SK-N-MC (cell line): ENCODE data around the gene LCE2D.
"Not testable (repeated sequence)": the region's sequence is repeated elsewhere in the genome, so short reads cannot be mapped to it uniquely, and the experiment has no call there.

Experiments
- EZH2 ChIP-seq: fragments of 200-600 bp; sonication (generic); IDR thresholded peaks from one replicate; pipeline ENCODE4 v1.6.1; 2017; ENCODE audit warnings: antibody characterized with exemption
- POLR2AphosphoS5 ChIP-seq: IDR thresholded peaks from 2 replicates; pipeline ENCODE4 v1.6.1; 2012; ENCODE audit warnings: mild to moderate bottlenecking, low read depth, low read length, borderline replicate concordance

DNA sequence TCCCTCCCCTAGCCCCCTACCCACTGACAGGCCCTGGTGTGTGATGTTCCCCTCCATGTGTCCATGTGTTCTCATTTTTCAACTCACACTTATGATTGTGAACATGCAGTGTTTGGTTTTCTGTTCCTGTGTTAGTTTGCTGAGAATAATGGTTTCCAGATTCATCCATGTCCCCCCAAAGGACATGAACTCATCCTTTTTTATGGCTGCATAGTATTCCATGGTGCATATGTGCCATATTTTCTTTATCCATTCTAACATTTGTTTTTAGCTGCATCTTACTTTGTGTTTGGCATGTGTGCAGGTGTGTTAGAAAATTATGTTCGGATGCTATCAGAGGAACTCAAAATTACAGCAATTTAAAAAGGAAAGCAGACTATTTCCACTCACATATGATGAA is 3.0 kb downstream of the LCE2D start:
- TF ChIP-seq POLR2AphosphoS5, EZH2: not testable (repeated sequence)
